Endothelial cell of umbilical vein (primary cell): ENCODE data around the gene TMC3. TPM values are rescaled to one million over a fixed set of nuclear protein-coding genes. Genes with fewer than 3 reads are reported as not detected.
"Not testable (repeated sequence)": the region's sequence is repeated elsewhere in the genome, so short reads cannot be mapped to it uniquely, and the experiment has no call there.

Source experiments
- BruUV-seq: library from RNA; stranded (reverse); fragments of 400-500 nt; replicated peaks from 2 replicates; lab custom pipeline; 2021; lab: Mats Ljungman, UMichigan
- CTCF ChIA-PET: fragments of 300-600, 350-600 bp; sonication (Branson Sonifier 250); formaldehyde crosslinking; loops from one replicate; lab custom pipeline; 2021; ENCODE audit warnings: antibody characterized with exemption, inconsistent platforms; lab: Charles Lee
- POLR2A ChIA-PET: fragments of 300-600, 350-600 bp; sonication (Branson Sonifier 250); formaldehyde crosslinking; loops from one replicate; lab custom pipeline; 2021; ENCODE audit warnings: antibody characterized with exemption, inconsistent platforms; lab: Charles Lee
- DNase-seq: peaks from one replicate; pipeline ENCODE4 v3.0.0-alpha.2; 2011; ENCODE audit warnings: low read depth, low spot score
- FAIRE-seq: peaks from 2 replicates; lab custom pipeline; 2011; peaks lifted over from hg19 to GRCh38; lab: Jason Lieb, UNC
- H2AFZ ChIP-seq: 2 replicates; pipeline ENCODE4 v1.6.0; 2012; ENCODE audit warnings: low read depth, low read length, control low read depth, inconsistent platforms
- H3K27ac ChIP-seq: 2 replicates; pipeline ENCODE4 v1.5.1; 2011; ENCODE audit warnings: low read depth, mild to moderate bottlenecking, control low read depth, low read length, moderate library complexity; ENCODE audit not compliant: insufficient read depth
- H3K27me3 ChIP-seq, 2 experiments: 2 replicates each; pipeline versions ENCODE4 v1.6.0 to v1.6.1; 2011; ENCODE audit warnings: low read length in 2 of 2, mixed read lengths in 1 of 2; ENCODE audit not compliant: control insufficient read depth in 2 of 2, insufficient read depth in 2 of 2
- H3K36me3 ChIP-seq, 2 experiments: 2 replicates in 1 of 2; 3 replicates in 1 of 2; pipeline ENCODE4 v1.5.1; 2011; ENCODE audit warnings: low read length in 2 of 2, mild to moderate bottlenecking in 1 of 2, moderate library complexity in 1 of 2; ENCODE audit not compliant: control insufficient read depth in 2 of 2, insufficient read depth in 2 of 2; ENCODE audit errors: extremely low read depth in 1 of 2
- H3K4me1 ChIP-seq: 3 replicates; pipeline ENCODE4 v1.5.1; 2011; ENCODE audit warnings: mild to moderate bottlenecking, low read length; ENCODE audit not compliant: control insufficient read depth, insufficient read depth; ENCODE audit errors: extremely low read depth
- H3K4me2 ChIP-seq: 2 replicates; pipeline ENCODE4 v1.6.1; 2011; ENCODE audit warnings: low read length, control low read depth, mixed read lengths; ENCODE audit not compliant: insufficient read depth
- H3K4me3 ChIP-seq, 3 experiments: fragments of 200-600 bp in 1 of 3; sonication (generic), shearing (Covaris generic) in 1 of 3; replicated peaks in 1 of 3; 2 replicates each; pipeline ENCODE4 v1.5.1; 2011 to 2016; ENCODE audit warnings: control low read depth in 3 of 3, low read length in 3 of 3, mild to moderate bottlenecking in 2 of 3, inconsistent platforms in 1 of 3, low read depth in 1 of 3, moderate library complexity in 1 of 3; ENCODE audit not compliant: insufficient read depth in 1 of 3
- H3K79me2 ChIP-seq: 2 replicates; pipeline ENCODE4 v1.6.0; 2012; ENCODE audit warnings: low read length, inconsistent platforms; ENCODE audit not compliant: control insufficient read depth, insufficient read depth
- H3K9ac ChIP-seq: replicated peaks from 2 replicates; pipeline ENCODE3; 2011; ENCODE audit warnings: low read length, control low read depth; ENCODE audit not compliant: insufficient read depth; ENCODE audit errors: extremely low read depth
- H3K9me1 ChIP-seq: replicated peaks from 3 replicates; pipeline ENCODE4 v1.6.0; 2011; ENCODE audit warnings: mild to moderate bottlenecking, low read length; ENCODE audit not compliant: control insufficient read depth, insufficient read depth; ENCODE audit errors: extremely low read depth
- H3K9me3 ChIP-seq: replicated peaks from 2 replicates; pipeline ENCODE4 v1.5.1; 2012; ENCODE audit warnings: low read length, inconsistent platforms; ENCODE audit not compliant: control insufficient read depth, insufficient read depth
- H4K20me1 ChIP-seq: replicated peaks from 2 replicates; pipeline ENCODE3; 2011; ENCODE audit warnings: mild to moderate bottlenecking, low read length; ENCODE audit not compliant: control insufficient read depth, insufficient read depth; ENCODE audit errors: extremely low read depth
- CTCF ChIP-seq, 2 donors: IDR thresholded peaks; 1 replicate in 1 of 2; 2 replicates in 1 of 2; pipeline ENCODE4 v1.5.1; 2011; ENCODE audit warnings: low read length in 2 of 2, mild to moderate bottlenecking in 2 of 2, moderate library complexity in 2 of 2, control low read depth in 1 of 2, inconsistent platforms in 1 of 2, low read depth in 1 of 2; ENCODE audit not compliant: insufficient read depth in 1 of 2; ENCODE audit errors: extremely low read depth in 1 of 2
- EZH2 ChIP-seq: IDR thresholded peaks from 2 replicates; pipeline ENCODE4 v1.6.1; 2012; ENCODE audit warnings: borderline replicate concordance, low read depth, mild to moderate bottlenecking, moderate library complexity, low read length, inconsistent platforms; ENCODE audit not compliant: severe bottlenecking
- FOS ChIP-seq: IDR thresholded peaks from 2 replicates; pipeline ENCODE4 v1.6.1; 2011; ENCODE audit warnings: mild to moderate bottlenecking, low read length, moderate library complexity, borderline replicate concordance; ENCODE audit not compliant: insufficient read depth
- GATA2 ChIP-seq: IDR thresholded peaks from 2 replicates; pipeline ENCODE4 v1.7.0; 2011; ENCODE audit warnings: low read depth, mild to moderate bottlenecking, moderate library complexity, mixed read lengths, low read length; ENCODE audit not compliant: insufficient read length, insufficient read depth
- JUN ChIP-seq: IDR thresholded peaks from 2 replicates; pipeline ENCODE4 v1.6.1; 2011; ENCODE audit warnings: borderline replicate concordance, low read depth; ENCODE audit not compliant: insufficient read length, insufficient read depth
- MAX ChIP-seq: IDR thresholded peaks from 2 replicates; pipeline ENCODE4 v1.6.1; 2011; ENCODE audit not compliant: insufficient read depth, insufficient read length
- MYC ChIP-seq: IDR thresholded peaks from one replicate; pipeline ENCODE4 v1.6.1; 2011; ENCODE audit warnings: mild to moderate bottlenecking, low read depth, low read length
- POLR2A ChIP-seq: IDR thresholded peaks from 2 replicates; pipeline ENCODE4 v1.6.1; 2012; ENCODE audit warnings: low read depth, mild to moderate bottlenecking, control low read depth, low read length
- POLR2AphosphoS5 ChIP-seq: IDR thresholded peaks from 2 replicates; pipeline ENCODE4 v1.6.1; 2012; ENCODE audit warnings: low read depth, mild to moderate bottlenecking, control low read depth, low read length, moderate library complexity; ENCODE audit not compliant: insufficient read depth
- dilution Hi-C: fragments of 300-500 bp; cut with MboI; formaldehyde crosslinking; loops from one replicate; pipeline ENCODE4 v1.15.0; 2019; ENCODE audit warnings: low sequenced_read_pairs; ENCODE audit not compliant: extremely low pct_ligation_motif_present
- intact Hi-C: fragments of 100-400 bp; cut with micrococcal nuclease; formaldehyde crosslinking; loops from one replicate; pipeline ENCODE4 v1.10.0; 2022
- polyA plus RNA-seq, 4 experiments: library from polyadenylated mRNA; depleted of rRNA in 3 of 4; stranded (reverse) in 3 of 4; unstranded in 1 of 4; fragments of >200 nt; gene quantifications; 2 replicates each; pipeline versions ENCODE4 v1.2.1 to v1.2.3, GENCODE V29; 2011 to 2012; ENCODE audit warnings: missing spikeins in 1 of 4
- total RNA-seq: library from RNA; stranded (reverse); gene quantifications from 2 replicates; pipeline ENCODE4 v1.2.3, GENCODE V29; 2021

TMC3 gene
- total and polyA plus RNA-seq, 2 donors (not counting 3 experiments of a cell fraction or from before 2014, with no cell fraction given): not detected

DNA sequence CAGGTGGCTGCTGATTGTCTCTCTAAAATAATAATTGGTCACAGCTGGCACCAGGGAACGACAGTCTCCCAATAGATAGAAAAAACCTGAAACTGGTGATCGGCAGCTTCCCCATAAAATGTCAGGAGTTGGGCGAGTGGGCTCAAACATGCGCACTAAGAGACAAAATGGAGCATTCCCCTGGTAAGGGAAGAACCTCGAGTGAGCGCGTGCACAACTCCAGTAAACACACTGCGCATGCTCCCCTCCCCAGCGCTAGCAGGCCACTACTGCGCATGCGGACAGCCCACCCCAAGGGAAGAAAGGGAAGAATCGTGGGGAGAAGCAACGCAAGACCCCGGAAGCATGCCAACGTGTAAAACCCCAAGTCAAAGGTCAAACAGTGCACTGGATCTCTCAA is 42.4 kb downstream of the TMC3 start:
- H3K4me2 ChIP-seq: no peak overlapping the region
- FAIRE-seq (no peak), DNase-seq (no peak)
- no peaks in the 10 kb centered on the region for H3K4me1 ChIP-seq
- H3K27me3 ChIP-seq: peaks cover 0 to 4% of the 10 kb centered on the region in 2 experiments
- no peaks in the 10 kb centered on the region for H3K9me3 ChIP-seq
- H3K9me1 ChIP-seq: no peaks in the 10 kb centered on the region
- H3K4me3 ChIP-seq: no peak overlapping the region
- BruUV-seq: no TSS peak
- POLR2A ChIA-PET: no interaction called here
- H3K36me3 ChIP-seq: no peaks in the 10 kb centered on the region
- intact Hi-C loops (no loop called here), dilution Hi-C loops (no loop called here)
- H4K20me1 ChIP-seq: no peaks in the 10 kb centered on the region
- no peak overlapping the region for H2AFZ ChIP-seq
- H3K79me2 ChIP-seq: no peaks in the 10 kb centered on the region
- no peak overlapping the region for H3K9ac ChIP-seq
- TF ChIP-seq POLR2A (no peak), POLR2AphosphoS5 (no peak), EZH2 (no peak), CTCF (IDR thresholded peaks at IDR 0.05; ENCODE audit: extremely low read depth in 1 of 2, insufficient read depth in 1 of 2, low read depth in 1 of 2, low read length in 2 of 2) (no peak), MYC (no peak), MAX (no peak), FOS (no peak), GATA2 (no peak), JUN (no peak)
- CTCF ChIA-PET: no interaction called here
- no peak overlapping the region for H3K27ac ChIP-seq

DNA sequence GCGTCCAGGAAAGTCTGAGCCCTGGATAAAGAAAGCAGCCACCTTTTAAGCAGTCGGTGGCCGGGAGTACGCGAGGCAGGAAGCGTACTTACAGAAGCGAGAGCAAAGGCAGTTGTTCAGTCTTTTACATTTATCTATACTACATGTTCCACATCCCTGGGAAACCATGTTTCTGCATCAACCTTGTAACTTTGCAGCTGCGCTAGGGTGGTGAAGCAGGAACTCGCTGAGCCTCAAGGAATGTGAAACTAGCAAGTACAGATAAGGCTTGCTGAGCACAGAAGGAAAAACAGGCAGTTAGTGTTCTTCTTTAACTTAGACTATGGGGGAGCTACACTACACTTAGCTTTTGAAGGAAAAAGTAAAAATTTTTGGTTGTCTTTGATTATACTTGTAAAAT is 42.9 kb downstream of the TMC3 start:
- H3K4me3 ChIP-seq, BruUV-seq, H3K9me1 ChIP-seq, CTCF ChIA-PET, H3K9me3 ChIP-seq, H3K79me2 ChIP-seq, POLR2A ChIA-PET, H3K4me2 ChIP-seq, H3K9ac ChIP-seq, DNase-seq, H3K4me1 ChIP-seq, intact Hi-C loops, H3K27ac ChIP-seq, dilution Hi-C loops, H3K27me3 ChIP-seq, H2AFZ ChIP-seq, H4K20me1 ChIP-seq, H3K36me3 ChIP-seq: not testable (repeated sequence)
- peak; percentile 42 for FAIRE-seq
